Measurements from ENCODE around the gene EIF1AD.
"Not testable (repeated sequence)": the region's sequence is repeated elsewhere in the genome, so short reads cannot be mapped to it uniquely, and the experiment has no call there.

Gene EIF1AD

DNA sequence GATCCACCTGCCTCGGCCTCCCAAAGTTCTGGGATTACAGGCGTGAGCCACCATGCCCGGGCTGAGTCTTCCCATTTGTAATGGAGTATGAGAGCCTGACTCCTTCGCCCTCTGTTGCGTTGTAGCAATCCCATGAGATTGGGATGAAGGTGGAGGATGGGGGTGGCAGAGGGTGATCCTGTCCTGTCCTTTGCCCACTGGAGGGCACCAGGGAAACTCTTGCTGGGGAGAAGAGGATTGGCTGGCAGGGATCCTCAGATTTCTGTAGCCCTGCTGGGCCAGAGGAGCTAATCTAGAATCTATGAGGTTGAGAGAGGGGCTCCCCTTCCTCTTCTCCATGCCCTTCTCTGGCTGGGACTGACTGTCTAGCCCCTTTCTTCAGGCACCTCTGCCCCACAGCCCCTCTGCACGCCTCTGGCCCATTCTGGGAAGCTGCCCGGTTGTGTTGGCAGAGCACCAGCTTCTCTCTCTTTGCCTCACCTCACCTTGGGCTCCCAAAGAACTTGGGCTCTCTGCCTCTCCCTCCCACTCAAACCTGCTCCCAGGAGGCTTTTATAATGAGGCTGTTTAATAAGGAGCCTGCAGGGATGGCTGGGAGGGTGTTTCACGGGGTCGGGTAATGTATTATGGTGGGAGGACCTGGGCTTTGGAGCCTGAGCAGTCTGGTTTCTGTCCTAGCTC lies 33.8 kb upstream of the EIF1AD start:
- no peaks in the 10 kb centered on the region for H3K4me1 Mint-ChIP-seq (ENCODE audit: low read depth)
- no peaks in the 10 kb centered on the region for H3K36me3 Mint-ChIP-seq
- no peak overlapping the region for H3K27ac Mint-ChIP-seq
- peaks cover 2% of the 10 kb centered on the region for H3K27me3 Mint-ChIP-seq
- H3K4me3 Mint-ChIP-seq = no peak overlapping the region
- no peaks in the 10 kb centered on the region for H3K9me3 Mint-ChIP-seq (ENCODE audit: low read depth)

DNA sequence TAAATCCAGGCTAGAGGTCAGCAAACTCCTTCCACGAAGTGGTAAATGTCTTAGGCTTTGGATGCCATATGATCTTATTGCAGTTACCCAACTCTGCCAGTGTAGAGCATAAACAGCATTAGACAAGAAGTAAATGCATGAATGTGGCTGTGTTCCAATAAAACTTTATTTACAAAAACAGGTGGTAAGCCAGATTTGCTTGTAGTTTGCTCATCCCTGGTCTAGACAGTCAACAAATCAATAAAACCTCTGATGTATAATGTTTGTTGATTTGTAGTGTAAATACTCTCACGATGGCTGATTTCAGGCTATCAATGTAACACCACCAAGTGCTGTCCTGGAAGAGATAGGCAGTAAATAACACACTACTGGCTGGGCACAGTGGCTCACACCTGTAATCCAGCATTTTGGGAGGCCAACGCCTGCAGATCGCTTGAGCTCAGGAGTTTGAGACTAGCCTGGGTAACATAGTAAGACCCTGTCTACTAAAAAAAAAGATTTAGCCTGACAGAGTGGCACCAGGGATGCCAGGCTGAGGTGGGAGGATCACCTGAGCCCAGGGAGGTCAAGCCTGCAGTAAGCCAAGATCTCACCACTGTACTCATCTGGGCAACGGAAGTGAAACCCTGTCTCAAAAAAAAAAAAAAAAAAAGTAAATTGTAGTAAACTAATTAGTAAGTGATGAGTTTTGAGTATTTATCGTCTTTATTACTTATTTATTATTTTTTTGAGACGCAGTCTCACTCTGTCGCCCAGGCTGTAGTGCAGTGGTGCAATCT lies 31.2 kb upstream of the EIF1AD start:
- peaks cover 2% of the 10 kb centered on the region for H3K27me3 Mint-ChIP-seq
- no peak overlapping the region for H3K4me3 Mint-ChIP-seq
- H3K9me3 Mint-ChIP-seq (ENCODE audit: low read depth) = no peaks in the 10 kb centered on the region
- no peak overlapping the region for H3K27ac Mint-ChIP-seq
- H3K36me3 Mint-ChIP-seq = no peaks in the 10 kb centered on the region
- H3K4me1 Mint-ChIP-seq (ENCODE audit: low read depth) = no peaks in the 10 kb centered on the region

DNA sequence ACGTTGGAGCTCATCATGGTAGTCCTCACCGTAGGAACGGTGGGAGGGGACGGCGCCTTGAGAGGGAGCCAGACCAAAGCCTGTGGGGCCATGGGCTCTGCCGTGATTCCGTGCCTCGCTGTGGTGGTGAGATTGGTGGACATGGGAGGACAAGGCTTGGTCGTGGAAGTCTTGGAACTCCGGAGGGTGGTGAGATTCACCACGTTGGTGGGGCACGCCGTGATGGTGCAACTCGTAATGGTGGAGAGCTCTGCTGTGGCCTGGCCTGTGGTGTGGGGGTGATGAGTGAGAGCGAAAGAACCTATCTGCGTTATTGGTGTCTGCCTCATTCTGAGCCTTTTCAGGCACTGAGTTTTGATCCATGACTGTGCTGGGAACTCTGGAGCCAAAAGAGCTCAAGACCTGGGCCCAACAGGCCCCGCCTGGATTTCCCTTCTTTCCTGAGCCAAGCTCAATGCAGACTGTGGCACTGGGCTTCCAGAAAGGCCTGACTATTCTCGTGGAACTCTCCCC lies 24.1 kb upstream of the EIF1AD start, which contains the start of gene CATSPER1:
Gene CATSPER1 (minus strand): TSS at position 463 of the 513 bp plus-strand sequence. CDS start 100 bp downstream, at position 363.
- H3K4me1 Mint-ChIP-seq (ENCODE audit: low read depth) = peaks cover 6% of the 10 kb centered on the region
- H3K4me3 Mint-ChIP-seq = no peak within 1 kb of the TSS
- H3K27ac Mint-ChIP-seq = no peak within 1 kb of the TSS

DNA sequence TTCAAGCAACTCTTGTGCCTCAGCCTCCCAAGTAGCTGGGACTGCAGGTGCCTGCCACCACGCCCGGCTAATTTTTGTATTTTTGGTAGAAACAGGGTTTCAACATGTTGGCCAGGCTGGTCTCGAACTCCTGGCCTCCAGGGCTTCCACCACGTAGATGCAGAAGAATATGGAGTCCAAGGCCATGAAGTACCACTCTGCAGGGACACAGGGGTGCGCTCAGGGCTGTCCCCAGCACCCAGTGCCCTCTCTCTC lies 21.2 kb upstream of the EIF1AD start:
- H3K9me3 Mint-ChIP-seq (ENCODE audit: low read depth); H3K36me3 Mint-ChIP-seq; H3K4me3 Mint-ChIP-seq; H3K27ac Mint-ChIP-seq; H3K4me1 Mint-ChIP-seq (ENCODE audit: low read depth); H3K27me3 Mint-ChIP-seq: not testable (repeated sequence)

More for the DNA sequence above, 24.1 kb upstream of the EIF1AD start, which contains the start of gene CATSPER1:
- Mint-ChIP-seq H3K9me3 (ENCODE audit: low read depth) (no peaks in the 10 kb centered on the region), H3K27me3 (no peaks in the 10 kb centered on the region), H3K36me3 (no peaks in the 10 kb centered on the region)

DNA sequence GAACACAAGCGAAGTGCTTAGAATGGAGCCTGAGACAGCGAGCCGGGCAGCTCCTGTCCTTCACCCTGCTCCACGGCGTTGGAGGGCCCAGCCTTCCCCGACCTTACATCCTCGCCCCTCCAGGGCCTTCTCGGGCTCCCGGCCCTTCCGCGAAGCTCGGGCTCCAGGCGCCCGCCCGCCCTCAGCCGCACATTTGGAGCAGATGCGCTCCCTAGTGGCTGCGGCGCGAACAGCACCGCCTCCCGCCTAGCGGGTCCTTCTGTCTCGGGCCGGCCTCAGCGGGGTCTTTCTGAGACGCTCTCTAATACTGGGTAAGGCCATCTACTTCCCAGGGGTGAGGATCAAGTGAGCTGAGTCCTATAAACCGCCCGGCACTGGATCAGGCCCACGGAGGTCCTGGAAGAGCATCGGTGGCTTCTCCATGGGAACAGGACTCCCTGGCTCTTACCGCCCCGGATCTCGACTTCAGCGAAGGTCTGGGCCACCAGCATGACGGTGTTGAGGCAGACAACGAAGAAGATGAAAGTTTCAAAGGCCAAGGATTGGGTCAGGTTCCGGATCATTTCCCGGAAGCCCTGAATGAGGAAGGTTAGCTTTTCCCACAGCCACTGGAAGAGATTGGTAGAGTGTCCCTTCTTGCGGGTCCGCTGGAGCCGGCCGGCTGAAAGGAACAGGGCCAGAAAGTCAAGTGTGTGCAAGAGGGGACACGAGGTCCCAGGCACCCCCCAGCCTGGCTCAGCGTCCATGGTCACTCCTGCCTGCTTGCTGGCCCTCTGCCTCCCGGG lies 20.6 kb upstream of the EIF1AD start:
- peak overlapping the region; percentile 50 for H3K27ac Mint-ChIP-seq
- H3K9me3 Mint-ChIP-seq (ENCODE audit: low read depth) = no peaks in the 10 kb centered on the region
- H3K27me3 Mint-ChIP-seq = no peaks in the 10 kb centered on the region
- no peaks in the 10 kb centered on the region for H3K36me3 Mint-ChIP-seq
- peaks cover 10% of the 10 kb centered on the region for H3K4me1 Mint-ChIP-seq (ENCODE audit: low read depth)
- peak overlapping the region; percentile 44 for H3K4me3 Mint-ChIP-seq

DNA sequence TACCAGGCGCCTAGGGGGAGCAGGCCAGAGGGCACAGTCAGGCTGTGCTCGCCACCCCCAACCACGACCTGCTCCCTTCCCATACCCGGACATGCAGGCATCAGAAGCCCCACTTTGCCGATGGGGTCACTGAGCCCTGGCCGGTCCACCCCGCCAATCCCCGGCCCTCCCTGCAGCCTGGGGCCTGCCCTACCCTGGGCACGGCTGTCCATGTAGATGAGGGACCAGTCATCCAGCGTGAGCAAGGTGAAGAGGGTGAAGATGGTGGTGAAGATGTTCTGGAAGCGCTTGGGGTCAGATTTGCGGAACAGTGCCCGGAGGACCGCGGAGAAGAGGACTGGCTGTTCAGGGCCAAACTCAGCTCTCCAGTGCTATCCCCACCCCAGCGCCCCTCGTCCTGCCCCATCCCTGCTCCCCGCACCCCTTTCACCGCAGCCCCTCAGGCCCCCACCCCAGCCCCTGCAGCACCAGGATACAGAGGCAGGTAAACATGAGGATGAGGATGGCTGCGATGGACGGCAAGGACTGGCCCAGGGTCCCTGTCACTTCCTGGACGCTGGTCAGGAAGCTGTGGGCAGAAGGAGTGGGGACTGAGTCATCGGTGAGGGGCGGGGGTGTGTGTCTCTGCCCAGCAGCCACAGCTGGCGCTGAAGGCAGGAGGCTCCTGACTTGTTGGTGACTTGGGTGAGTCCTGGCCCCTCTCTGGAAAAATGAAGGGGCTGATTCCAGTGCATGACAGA lies 18.8 kb upstream of the EIF1AD start:
- Mint-ChIP-seq H3K27me3 (no peaks in the 10 kb centered on the region), H3K9me3 (ENCODE audit: low read depth) (no peaks in the 10 kb centered on the region), H3K4me3 (no peak overlapping the region), H3K27ac (no peak overlapping the region), H3K4me1 (ENCODE audit: low read depth) (peaks cover 14% of the 10 kb centered on the region), H3K36me3 (no peaks in the 10 kb centered on the region)

DNA sequence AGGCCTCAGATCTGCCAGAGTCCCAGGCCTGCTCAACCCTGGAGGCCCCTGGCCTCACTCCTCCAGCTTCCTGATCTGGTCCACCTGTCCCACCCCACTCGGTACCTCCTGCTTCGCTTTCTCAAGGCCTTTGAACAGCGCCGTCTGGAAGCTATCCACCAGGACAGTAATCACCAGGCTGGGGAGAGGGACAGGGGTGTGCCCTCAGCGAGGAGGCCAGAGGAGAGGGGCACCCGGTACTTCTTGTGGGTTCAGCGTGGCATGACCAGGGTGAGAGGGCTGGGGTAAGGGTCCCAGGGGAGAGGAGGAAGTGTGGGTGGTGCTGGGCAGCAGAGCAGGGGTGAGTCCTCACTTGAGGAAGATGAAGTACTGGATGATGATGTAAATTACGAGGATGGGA lies 18.3 kb upstream of the EIF1AD start:
- no peak overlapping the region for H3K27ac Mint-ChIP-seq

DNA sequence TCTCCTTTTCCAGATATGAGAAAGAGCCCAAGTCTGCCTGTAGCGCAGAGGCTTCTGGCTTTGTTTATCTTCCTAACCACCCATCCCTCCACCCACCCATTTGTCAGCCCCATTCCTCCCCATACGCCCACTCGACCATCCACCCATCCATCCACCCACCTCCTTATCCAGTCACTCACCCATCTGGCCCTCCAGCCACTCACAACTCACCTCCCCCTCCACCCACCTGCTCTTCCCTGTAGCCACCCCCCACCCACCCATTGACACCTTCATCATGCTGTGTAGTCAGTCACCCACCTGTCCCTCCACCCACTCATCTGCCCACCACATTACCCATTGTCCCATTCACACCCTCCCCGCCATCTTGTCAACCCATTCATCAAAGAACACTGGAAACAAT lies 15.4 kb upstream of the EIF1AD start:
- peaks cover 10% of the 10 kb centered on the region for H3K4me1 Mint-ChIP-seq (ENCODE audit: low read depth)
- H3K9me3 Mint-ChIP-seq (ENCODE audit: low read depth) = no peaks in the 10 kb centered on the region
- H3K36me3 Mint-ChIP-seq = no peaks in the 10 kb centered on the region
- H3K4me3 Mint-ChIP-seq = no peak overlapping the region
- no peak overlapping the region for H3K27ac Mint-ChIP-seq
- H3K27me3 Mint-ChIP-seq = peaks cover 2% of the 10 kb centered on the region

More for the DNA sequence above, 18.3 kb upstream of the EIF1AD start:
- Mint-ChIP-seq H3K27me3 (no peaks in the 10 kb centered on the region), H3K4me3 (no peak overlapping the region), H3K36me3 (no peaks in the 10 kb centered on the region), H3K9me3 (ENCODE audit: low read depth) (no peaks in the 10 kb centered on the region), H3K4me1 (ENCODE audit: low read depth) (peaks cover 14% of the 10 kb centered on the region)

DNA sequence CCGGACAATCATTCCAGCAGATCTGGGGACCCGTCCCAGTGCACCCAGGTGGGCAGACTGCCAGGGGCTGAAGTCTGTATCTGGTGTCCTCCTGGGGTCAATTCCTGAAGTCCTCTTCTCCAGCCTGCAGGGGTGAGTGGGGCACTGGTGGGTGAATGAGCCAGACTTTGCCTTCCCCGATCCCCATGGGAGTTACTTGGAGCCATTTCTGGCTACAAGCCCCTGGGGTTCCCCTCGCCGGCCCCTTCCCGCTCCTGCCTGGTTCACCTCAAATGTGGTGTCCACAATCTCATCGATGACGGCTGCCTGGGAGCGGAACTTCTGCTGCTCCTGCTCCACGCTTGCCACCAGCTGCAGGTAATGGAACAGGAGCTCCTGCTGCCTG lies 14.8 kb upstream of the EIF1AD start:
- Mint-ChIP-seq H3K9me3 (ENCODE audit: low read depth) (no peaks in the 10 kb centered on the region), H3K4me3 (no peak overlapping the region), H3K4me1 (ENCODE audit: low read depth) (peaks cover 10% of the 10 kb centered on the region), H3K27me3 (peaks cover 2% of the 10 kb centered on the region), H3K27ac (no peak overlapping the region), H3K36me3 (no peaks in the 10 kb centered on the region)

DNA sequence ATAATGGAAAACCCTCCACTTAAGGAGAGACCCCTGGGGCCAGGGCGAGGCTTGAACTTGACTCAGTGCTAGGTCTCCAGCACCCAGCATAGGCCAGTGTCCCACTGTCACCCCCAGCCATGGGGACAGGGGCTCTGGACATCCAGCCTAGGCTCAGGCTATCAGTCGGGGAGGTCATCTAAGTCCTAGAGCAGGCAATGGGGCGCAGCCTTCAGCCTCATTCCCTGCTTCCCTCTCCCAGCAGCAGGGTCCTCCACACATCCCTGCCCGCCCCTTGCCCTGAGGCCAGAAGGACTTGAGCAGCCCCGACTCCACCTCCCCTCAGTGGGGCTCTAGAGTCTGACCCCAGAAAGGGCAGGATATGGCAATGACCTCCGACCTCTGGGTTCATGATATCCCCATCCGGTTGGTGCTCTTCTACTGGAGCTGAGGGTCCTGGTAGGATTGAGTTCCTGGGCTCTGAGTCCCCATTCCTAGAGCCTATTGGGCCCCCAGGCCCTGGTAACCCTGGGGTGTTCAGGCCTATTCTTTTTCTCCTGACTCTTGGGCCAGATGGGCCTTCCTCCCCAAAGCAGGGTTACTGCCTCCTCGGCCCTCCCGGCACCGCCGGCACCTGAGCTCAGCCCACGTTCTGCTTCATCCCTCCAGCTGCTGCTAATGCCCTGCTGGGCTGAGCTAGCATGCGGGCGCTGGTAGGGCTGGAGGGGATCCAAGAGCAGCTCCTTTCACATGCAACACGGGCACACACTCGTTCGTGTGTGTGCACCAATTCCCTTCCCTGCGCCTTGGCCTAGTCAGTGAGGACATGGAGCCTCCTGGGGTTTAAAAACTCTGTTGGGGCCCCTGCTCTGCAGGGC lies 14.2 kb upstream of the EIF1AD start:
- Mint-ChIP-seq H3K27me3 (peaks cover 2% of the 10 kb centered on the region), H3K4me3 (no peak overlapping the region), H3K36me3 (no peaks in the 10 kb centered on the region), H3K27ac (no peak overlapping the region), H3K9me3 (ENCODE audit: low read depth) (no peaks in the 10 kb centered on the region), H3K4me1 (ENCODE audit: low read depth) (peaks cover 8% of the 10 kb centered on the region)

DNA sequence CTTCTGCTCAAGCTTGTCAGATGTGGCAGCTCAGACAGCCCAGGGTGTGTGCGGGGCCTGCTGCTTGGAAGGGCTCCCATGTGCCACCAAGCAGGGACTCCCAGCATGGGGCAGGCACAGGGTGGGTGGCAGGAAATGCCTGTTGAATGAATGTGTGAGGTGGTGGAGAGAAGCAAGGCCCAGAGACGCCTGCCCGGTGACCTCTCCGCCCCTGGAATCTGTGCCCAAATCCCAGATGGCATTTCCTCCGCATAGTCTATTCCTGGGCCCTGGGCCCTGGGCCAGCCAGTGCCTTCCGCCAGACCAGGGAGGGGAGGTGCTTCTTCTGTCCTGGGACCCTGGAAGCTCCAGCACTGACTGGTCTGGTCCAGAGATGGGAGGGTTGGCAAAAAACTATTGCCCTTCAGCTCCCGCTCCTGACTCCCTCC lies 13.5 kb upstream of the EIF1AD start:
- H3K27me3 Mint-ChIP-seq = peaks cover 2% of the 10 kb centered on the region
- H3K4me1 Mint-ChIP-seq (ENCODE audit: low read depth) = peaks cover 7% of the 10 kb centered on the region
- H3K9me3 Mint-ChIP-seq (ENCODE audit: low read depth) = no peaks in the 10 kb centered on the region
- no peak overlapping the region for H3K27ac Mint-ChIP-seq
- H3K36me3 Mint-ChIP-seq = no peaks in the 10 kb centered on the region
- no peak overlapping the region for H3K4me3 Mint-ChIP-seq

DNA sequence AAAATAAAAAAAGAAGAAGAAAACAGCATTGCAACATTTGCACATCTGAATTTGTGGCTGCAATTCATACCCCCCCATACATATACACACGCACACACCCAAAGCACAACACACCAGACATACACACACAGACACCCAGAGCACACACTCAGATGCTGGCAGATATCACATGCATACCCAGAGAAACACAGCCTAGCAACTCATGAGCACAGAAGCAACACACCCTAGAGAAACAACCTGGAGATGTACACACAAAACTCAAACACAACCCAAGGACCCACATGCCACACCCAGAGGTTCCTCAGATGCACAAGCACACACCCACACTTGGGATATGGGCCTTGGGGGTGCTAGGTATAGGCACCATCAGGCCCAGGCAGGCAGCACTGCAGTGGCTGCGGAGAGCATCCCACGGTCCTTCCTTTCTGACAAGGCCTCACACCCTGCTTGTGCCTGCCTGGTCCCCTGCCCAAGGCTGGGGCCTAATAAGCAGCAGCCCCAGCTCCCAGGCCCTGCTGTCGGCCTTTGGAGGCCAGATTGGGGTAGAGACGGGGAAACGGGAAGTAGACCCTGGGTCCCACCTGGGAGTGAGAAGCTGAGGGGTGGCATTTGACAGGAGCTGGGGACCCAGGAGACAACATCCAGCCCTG lies 13.0 kb upstream of the EIF1AD start:
- no peak overlapping the region for H3K4me3 Mint-ChIP-seq
- no peak overlapping the region for H3K27ac Mint-ChIP-seq
- no peaks in the 10 kb centered on the region for H3K9me3 Mint-ChIP-seq (ENCODE audit: low read depth)
- H3K36me3 Mint-ChIP-seq = no peaks in the 10 kb centered on the region
- H3K4me1 Mint-ChIP-seq (ENCODE audit: low read depth) = peaks cover 9% of the 10 kb centered on the region
- H3K27me3 Mint-ChIP-seq = peaks cover 2% of the 10 kb centered on the region

DNA sequence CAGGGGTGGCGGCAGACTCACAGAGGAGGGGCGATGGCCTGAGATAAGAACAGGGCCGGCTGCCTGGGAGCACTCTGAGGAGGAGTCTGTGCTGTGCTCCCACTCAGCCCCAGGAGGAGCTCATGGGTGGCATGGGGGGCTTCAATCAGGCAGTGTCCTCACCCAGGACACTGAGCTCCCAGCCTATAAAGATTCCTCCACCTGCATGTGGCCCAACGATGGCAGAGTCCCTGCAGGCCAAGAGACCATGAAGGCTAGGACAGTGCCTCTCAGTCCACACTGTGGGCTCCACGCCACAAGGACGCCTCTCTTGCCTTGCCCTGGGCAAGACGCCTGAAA lies 11.8 kb upstream of the EIF1AD start:
- peaks cover 9% of the 10 kb centered on the region for H3K4me1 Mint-ChIP-seq (ENCODE audit: low read depth)
- H3K27me3 Mint-ChIP-seq = peaks cover 2% of the 10 kb centered on the region
- H3K36me3 Mint-ChIP-seq = no peaks in the 10 kb centered on the region
- H3K4me3 Mint-ChIP-seq = no peak overlapping the region
- H3K9me3 Mint-ChIP-seq (ENCODE audit: low read depth) = no peaks in the 10 kb centered on the region
- no peak overlapping the region for H3K27ac Mint-ChIP-seq

All from activated naive CD8-positive, alpha-beta T cell (primary cell).